ENCODE results near the gene SOHLH1. TPM values are rescaled to one million over a fixed set of nuclear protein-coding genes. Genes with fewer than 3 reads are reported as not detected.

The SOHLH1 gene
- total RNA-seq, 1 donor from 2014 or later, result not detected

DNA sequence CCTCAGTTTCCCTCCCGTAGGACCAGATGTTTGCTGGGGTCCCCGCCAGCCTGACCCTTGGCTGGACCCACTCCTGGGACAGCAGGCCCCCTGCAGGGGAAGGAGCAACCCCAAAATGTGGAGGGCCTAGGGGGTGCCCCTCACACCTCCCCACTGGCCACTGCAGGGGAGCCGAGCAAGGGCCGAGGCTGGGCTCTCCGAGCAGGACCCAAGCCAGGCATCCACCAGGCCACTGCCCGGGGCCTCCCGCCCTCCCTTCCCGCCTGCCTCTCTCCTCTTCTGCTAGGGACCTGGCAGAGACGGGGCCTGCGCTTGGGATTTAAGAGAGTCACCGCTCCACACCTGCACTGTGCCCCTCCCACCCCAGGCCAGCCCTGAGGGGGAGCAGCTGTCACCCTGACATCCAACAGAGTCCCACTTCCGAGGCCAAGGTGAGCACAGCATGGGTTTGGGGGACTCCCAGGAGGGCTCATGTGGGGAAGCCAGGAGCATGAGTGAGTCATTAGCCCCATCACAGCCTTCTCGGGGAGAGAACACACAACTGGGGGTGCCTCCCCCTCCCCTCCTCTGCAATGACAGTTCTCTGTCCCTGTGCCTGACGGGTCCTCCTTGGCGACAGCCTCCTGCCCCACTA is 15.8 kb downstream of the SOHLH1 start:
- peaks cover 38% of the 10 kb centered on the region for H3K27me3 ChIP-seq
- no peaks in the 10 kb centered on the region for H3K36me3 ChIP-seq
- intact Hi-C loops (cut with DNase I), result no loop called here
- H3K27ac ChIP-seq, result no peak overlapping the region
- DNase-seq (no peak), ATAC-seq (no peak)
- TF ChIP-seq, protein P1, sequence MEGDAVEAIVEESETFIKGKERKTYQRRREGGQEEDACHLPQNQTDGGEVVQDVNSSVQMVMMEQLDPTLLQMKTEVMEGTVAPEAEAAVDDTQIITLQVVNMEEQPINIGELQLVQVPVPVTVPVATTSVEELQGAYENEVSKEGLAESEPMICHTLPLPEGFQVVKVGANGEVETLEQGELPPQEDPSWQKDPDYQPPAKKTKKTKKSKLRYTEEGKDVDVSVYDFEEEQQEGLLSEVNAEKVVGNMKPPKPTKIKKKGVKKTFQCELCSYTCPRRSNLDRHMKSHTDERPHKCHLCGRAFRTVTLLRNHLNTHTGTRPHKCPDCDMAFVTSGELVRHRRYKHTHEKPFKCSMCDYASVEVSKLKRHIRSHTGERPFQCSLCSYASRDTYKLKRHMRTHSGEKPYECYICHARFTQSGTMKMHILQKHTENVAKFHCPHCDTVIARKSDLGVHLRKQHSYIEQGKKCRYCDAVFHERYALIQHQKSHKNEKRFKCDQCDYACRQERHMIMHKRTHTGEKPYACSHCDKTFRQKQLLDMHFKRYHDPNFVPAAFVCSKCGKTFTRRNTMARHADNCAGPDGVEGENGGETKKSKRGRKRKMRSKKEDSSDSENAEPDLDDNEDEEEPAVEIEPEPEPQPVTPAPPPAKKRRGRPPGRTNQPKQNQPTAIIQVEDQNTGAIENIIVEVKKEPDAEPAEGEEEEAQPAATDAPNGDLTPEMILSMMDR (IDR thresholded peaks at IDR 0.05), result no peak
- H3K9me3 ChIP-seq, result no peaks in the 10 kb centered on the region
- no peak overlapping the region for H3K4me3 ChIP-seq
- no peaks in the 10 kb centered on the region for H3K4me1 ChIP-seq

DNA sequence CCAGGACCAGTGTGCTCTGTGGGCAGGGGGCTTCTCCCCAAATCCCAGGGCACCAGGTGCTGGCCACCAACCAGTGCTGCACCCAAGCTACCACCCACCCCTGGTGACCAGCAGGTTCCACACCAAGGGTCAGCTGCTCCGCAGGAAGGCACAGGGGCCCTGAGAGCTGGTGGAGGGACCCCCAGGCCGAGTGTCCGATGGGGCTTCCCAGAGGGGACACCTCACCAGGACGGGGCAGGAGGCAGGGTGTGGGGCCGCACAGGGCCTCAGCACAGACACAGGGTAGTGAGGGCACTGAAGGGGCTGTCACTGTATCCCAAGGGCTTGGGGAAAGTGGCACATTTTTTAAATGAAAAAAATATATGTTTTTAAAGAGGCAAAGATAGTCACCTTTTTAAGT is 18.1 kb downstream of the SOHLH1 start:
- TF ChIP-seq, protein P1 (IDR thresholded peaks at IDR 0.05), result no peak
- Histone ChIP-seq H3K9me3 (no peaks in the 10 kb centered on the region), H3K36me3 (no peaks in the 10 kb centered on the region), H3K27me3 (peaks cover 32% of the 10 kb centered on the region), H3K4me3 (no peak overlapping the region), H3K27ac (no peak overlapping the region), H3K4me1 (no peaks in the 10 kb centered on the region)
- intact Hi-C loops (cut with DNase I), result no loop called here
- DNase-seq, result no peak
- no peak for ATAC-seq

DNA sequence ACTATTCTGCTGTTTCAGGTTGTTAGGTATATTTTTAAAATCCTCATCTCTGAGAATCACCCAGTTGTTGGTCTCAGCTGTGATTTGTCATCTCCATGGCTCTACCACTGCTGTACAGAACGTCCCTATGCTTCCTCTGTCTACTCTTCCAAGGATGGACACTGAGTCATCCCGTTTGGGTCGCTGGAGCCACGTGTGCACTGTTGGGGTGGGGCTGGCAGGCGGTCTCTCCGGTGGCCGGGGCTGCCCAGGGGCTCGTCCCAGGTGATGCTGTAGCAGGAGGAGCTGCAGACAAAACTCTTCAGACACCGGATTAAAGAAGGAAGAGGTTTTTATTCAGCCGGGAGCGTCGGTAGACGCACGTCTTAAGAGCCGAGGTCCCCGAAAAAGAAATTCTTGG is 19.2 kb downstream of the SOHLH1 start:
- H3K36me3 ChIP-seq, result no peaks in the 10 kb centered on the region
- TF ChIP-seq, protein P1 (IDR thresholded peaks at IDR 0.05), result no peak
- intact Hi-C loops (cut with DNase I), result no loop called here
- H3K4me1 ChIP-seq, result no peaks in the 10 kb centered on the region
- H3K4me3 ChIP-seq, result no peak overlapping the region
- ATAC-seq (no peak), DNase-seq (no peak)
- no peaks in the 10 kb centered on the region for H3K9me3 ChIP-seq
- H3K27me3 ChIP-seq, result peaks cover 32% of the 10 kb centered on the region
- no peak overlapping the region for H3K27ac ChIP-seq

DNA sequence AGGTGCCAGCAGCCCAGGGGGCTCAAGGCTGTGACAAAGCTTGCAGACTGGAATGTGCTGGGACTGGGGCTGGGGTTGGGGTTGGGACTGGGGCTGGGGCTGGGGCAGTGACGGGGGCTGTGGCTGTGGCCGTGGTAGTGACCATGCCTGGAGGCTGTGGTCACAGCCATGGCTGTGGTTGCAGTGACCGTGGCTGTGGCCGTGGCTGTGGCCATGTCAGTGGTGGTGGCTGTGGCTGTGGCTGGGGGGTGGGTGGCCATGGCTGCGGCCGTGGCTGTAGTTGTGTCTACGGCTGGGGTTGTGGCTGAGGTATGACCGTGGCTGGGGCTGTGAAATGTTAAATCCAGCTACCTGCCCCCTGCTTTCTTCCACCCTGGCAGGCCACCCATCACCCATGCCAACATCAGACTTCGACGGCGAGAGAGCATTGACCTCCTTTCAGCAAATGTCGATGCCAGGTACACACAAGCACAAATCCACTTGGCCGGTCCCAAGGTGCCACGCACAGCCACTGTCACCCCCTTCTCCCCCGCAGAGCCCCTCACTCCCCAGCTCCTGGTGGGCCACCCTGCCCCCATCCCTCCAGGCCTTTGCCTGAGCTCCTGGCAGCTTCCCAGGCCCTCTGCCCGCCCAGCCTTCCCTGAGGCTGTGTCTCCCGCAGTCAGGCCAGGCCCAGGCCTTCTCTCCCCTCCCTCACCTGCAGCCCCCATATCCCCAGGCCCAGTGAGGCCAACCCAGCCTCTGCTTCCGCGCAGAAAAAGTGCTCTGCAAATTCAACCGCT is 20.9 kb downstream of the SOHLH1 start:
- no peaks in the 10 kb centered on the region for H3K4me1 ChIP-seq
- H3K9me3 ChIP-seq, result no peaks in the 10 kb centered on the region
- H3K36me3 ChIP-seq, result no peaks in the 10 kb centered on the region
- no peak for DNase-seq
- intact Hi-C loops (cut with DNase I), result no loop called here
- TF ChIP-seq, protein P1 (IDR thresholded peaks at IDR 0.05), result no peak
- H3K27me3 ChIP-seq, result peaks cover 23% of the 10 kb centered on the region
- ATAC-seq, result no peak
- H3K27ac ChIP-seq, result no peak overlapping the region
- H3K4me3 ChIP-seq, result no peak overlapping the region

DNA sequence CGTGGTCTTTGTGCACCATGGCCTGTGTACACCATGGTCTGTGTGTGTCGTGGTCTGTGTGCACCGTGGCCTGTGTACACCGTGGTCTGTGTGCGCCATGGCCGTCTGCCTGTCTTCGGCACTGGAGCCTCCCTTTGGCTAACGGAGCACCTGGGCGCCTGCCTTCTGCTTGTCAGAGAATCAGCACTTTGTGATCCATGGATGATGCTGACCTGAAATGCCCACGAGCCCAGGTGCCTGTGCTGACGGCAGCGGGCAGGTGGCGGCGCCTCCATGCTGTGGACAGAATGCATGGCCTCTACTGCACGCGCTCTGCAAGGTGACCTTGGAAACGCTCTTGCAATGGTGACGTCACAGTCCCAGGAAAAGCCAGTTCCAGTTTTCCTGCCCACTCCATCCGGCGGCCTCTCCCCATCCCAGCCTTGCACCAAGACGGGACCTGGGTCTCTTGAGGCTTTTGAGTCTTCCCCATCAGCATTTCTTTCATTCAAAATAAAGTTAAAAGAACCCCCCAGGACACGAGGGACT is 21.6 kb downstream of the SOHLH1 start:
- H3K27me3 ChIP-seq, result peaks cover 23% of the 10 kb centered on the region
- TF ChIP-seq, protein P1 (IDR thresholded peaks at IDR 0.05), result no peak
- no peak overlapping the region for H3K27ac ChIP-seq
- H3K36me3 ChIP-seq, result no peaks in the 10 kb centered on the region
- intact Hi-C loops (cut with DNase I), result no loop called here
- H3K4me1 ChIP-seq, result no peaks in the 10 kb centered on the region
- H3K4me3 ChIP-seq, result no peak overlapping the region
- ATAC-seq (no peak), DNase-seq (no peak)
- H3K9me3 ChIP-seq, result no peaks in the 10 kb centered on the region

All from upper lobe of right lung (tissue), 1 donor.